Inflammatory macrophage treated with lipopolysaccharide for 4 hours (primary cell): Measurements from ENCODE around the gene ZDHHC11.
"Not testable (repeated sequence)": the region's sequence is repeated elsewhere in the genome, so short reads cannot be mapped to it uniquely, and the experiment has no call there.

Experiments used
- DNase-seq: peaks from one replicate; pipeline ENCODE4 v3.0.0-alpha.2; 2020

The ZDHHC11 gene

DNA sequence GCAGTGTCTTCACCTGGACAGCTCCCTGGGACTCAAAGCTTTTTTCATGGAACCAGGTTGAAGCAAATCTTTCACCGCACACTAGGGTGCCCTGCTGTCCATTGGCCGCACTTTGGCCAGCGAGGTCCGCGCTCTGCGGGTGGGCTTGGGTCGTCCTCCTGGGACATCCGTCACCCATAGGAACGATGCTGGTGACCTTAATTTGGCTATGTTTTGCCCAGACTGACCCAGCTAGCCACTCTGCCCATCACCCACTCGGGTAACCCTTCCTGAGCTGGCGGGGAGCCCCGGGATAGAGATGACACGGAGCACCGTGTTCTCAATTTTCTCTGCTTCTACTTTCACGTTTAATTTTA lies 92.1 kb downstream of the ZDHHC11 start:
- DNase-seq = no peak

DNA sequence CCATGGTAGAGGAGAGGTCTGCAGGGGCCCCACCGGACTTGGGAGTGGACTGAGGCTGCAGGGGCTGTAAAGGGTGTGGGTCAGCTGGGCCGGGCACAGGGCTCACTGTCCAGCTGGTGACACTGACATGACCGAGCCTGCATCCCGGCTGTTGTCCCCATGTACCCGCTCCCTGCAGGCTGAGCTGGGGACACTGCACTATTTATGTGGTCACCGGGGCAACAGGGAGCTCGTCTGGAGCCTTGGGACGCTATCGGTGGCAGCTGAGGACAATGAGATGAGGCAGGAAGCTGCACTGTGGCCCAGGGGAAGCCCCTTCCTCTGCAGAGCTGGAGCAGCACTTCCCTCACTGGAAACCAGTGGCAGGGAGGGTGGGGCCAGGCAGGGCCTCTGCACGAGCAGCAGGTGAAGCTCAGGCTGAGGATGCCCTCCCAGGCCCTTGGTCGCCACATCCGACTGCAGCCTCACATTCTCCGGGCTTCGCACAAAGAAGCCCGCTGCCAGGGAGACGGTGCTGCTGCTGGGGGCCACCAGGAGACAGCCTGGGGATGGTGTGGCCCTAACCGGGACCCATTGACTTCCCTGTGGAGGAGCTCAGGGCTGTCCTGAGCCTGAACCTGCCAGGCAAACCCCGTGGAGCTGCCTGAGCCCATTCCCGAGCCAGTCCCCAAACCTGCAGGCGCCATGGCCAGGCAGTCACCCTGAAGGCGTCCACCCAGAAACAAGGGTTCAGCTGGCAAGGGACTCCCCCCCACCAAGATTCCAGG lies 92.7 kb downstream of the ZDHHC11 start:
- DNase-seq = no peak

DNA sequence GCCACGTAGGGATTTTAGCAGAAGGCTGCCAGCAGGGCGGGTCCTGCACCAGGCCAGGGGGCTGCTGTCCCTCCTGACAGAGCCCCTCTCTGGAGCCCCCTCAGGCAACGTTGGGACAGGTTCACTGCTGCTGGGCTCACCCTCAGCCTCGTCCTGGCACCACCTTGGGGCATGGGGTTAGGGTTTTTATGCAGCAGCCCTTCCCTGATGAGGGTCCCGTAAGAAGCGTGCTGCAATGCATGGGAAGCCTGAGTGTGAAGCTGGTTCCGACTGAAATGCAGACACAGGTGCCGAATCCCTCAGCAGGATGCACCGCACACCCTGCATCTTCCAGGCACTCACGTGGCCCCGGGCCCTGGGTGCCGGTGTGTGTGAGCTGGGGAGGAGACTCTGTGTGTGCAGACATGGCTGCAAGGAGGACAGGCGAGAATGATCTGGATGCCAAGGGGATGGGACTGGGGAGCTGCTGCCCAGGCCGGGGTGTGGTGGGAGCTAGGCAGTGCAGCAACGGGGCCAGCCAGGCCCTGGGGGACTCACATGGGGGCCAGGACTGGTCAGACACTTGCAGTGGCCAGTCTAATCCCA lies 93.3 kb downstream of the ZDHHC11 start:
- no peak for DNase-seq

DNA sequence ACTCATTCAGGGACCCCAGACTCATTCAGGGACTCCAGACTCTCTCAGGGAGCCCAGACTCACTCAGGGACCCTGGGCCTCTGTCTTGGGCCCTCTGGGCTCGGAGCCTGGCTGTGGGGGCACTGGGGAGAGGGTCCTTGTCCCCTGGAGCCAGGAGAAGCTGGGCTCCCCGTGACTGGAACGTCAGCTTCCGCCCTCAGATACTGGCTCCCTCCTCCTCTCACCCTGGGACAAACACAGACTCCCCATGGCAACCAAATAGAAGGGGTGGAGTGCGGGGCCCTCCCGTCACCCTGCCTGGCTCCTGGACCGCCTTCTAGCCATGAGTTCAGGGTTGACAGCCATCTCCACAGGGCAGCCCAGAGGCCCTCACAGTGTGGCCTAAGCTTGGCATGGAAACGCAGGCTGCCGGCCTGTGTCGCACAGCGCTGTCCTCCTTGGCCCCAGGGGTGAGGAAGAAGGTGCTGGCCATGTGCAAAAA lies 93.9 kb downstream of the ZDHHC11 start:
- no peak for DNase-seq

DNA sequence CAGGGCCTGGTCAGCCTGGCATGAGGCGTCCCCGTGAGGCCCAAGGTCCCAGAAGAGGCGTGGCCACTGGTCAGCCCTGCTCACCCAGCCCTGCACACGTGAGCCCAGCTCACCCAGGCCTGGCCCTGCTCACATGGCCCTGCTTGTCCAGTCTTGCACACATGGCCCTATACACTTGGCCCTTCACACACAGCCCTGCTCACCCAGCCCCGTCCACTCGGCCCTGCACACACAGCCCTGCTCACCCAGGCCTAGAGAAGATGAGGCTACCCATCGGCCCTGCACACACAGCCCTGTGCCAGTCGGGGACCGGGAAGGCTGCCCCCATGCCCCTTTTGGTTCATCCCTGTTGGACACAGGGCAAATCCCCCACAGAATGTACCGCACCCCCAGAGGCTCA lies 94.6 kb downstream of the ZDHHC11 start:
- DNase-seq = no peak

DNA sequence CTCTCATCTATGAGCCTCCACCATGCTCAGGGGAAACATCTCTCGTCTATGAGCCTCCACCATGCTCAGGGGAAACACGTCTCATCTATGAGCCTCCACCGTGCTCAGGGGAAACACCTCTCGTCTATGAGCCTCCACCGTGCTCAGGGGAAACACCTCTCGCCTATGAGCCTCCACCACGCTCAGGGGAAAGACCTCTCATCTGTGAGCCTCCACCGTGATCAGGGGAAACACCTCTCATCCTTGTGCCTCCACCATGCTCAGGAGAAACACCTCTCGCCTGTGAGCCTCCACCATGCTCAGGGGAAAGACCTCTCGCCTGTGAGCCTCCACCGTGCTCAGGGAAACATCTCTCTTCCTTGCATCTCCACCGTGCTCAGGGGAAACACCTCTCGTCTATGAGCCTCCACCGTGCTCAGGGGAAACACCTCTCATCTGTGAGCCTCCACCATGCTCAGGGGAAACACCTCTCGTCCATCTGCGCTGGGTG lies 96.6 kb downstream of the ZDHHC11 start:
- DNase-seq = not testable (repeated sequence)

DNA sequence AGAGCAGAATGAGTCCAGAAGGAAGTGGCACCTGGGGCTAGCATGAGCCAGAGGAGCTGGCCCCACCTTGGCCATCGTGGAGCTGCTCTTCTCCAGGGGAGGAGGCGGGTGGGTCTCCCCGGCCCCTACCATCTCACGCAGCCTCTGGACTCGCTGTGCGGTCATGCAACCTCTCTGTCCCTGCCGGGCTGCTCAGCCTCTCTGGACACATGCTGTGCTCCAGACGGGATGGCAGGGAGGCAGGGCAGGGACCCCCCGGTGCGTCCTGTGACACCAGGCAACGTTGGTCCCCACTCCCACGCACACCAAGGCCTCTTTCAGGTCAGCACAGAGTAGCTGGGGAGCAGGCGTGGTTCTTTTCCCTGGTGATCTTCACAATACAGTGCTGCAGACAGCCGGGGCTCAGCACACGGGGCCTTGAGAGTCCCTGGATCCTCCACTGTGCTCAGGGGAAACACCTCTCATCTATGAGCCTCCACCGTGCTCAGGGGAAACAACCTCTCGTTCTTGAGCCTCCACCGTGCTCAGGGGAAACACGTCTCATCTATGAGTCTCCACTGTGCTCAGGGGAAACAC lies 97.1 kb downstream of the ZDHHC11 start:
- not testable (repeated sequence) for DNase-seq

DNA sequence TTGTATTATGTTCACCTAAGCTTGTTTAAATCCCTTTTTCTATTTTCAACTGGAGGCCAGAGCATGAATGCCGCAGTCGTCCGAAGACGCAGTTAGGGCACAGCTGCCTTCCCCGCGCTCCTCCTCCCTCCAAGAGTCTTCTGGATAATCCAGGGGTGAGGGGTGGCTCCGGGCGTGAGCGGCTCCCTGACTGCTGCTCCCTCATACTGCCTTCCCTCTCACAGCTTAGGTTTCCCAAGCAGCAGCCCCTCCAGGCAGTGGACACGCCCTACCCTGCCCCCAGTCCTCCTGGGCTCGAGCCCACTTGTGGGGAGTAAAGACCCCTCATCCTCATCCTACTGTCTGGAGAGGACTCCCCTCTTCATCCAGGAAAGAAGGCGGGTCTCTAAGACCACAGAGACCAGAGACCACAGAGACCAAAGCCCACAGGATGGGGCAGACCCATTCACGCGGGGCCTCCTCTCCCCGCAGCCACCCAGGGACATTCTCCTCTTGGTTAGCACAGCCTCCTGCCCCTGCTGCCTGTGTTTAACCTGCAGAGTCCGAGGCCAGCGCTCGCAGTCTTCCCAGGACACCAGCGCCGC lies 98.2 kb downstream of the ZDHHC11 start:
- not testable (repeated sequence) for DNase-seq

DNA sequence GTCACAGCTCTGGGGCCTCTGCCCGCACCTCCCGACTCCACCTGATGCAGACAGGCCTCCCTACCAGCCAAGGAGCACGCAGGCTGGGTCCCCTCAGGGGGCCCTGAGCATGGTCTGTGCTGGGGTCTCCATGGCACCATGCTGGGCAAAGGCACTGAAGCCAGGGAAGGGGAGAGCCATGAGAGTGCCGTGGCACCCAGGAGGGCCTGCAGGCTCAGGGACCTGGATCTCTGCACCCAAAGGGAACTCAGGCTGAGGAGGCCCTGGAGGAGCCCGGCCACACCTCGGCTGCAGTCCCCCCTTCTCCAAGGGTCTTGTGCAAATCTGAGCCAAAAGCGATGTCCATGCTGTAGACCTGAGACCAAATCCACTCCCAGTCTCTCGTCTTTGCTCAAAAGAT lies 98.8 kb downstream of the ZDHHC11 start:
- DNase-seq = not testable (repeated sequence)

DNA sequence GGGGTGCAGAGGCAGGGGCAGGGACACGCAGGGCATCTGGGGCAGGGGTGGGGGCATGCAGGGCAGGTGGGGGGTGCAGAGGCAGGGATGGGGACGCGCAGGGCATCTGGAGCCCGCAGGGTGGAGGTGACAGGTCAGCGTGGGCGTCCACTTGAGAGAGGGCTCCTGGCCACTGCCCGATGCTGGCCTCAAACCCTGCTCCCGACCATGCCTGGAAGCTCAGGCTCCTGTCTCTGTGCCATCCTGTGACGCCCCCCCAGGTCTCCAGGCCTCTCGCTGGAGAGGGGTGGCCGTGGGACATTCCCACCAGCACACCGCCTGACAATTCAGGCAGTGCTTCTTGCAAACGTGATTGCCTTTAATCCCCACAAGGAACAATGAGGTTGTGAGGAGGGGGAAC lies 99.3 kb downstream of the ZDHHC11 start:
- DNase-seq = no peak

DNA sequence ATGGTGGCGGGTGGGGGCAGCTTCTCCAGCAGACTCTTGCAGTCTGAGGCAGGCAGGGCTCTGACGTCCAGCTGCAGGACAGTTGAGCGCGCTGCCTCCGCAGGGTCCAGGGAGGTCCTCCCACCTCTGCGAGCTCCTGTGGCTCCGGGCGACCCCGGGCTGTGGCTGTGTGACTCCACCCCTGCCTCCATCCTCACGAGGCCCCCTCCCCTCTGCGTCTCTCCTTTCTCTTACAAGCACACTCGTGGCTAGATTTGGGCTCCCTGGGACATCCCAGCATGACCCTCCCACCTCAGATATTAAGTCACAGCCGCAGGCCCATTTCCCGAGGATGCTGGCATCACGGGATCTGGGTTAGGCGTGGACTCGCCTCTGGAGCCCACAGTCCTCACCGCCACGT lies 100.6 kb downstream of the ZDHHC11 start:
- not testable (repeated sequence) for DNase-seq

DNA sequence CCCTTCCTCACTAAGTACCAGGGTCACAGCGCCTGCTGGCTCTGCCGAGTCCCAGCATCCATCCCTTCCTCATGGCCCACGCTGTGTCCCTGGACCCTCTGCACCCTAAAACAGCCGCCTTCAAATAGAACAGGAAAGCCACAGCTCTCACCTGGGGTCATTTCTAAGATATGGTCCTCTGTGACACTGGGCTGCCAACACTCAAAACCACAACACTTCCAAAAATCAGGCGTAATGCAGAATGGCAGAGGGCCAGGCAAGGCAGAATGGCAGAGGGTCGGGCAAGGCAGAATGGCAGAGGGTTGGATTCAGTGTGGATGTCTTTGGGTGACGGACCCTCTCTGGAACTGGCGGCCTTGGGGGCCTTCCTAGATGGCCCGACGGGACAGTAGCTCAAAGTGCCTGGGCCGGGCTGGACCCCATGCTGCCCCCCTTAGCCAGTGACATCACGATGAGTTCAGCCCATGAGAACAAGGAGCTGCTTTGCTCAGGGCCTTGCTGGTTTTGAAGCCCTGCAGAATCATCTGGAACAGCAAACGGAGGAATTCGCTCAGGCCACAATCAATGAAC lies 101.6 kb downstream of the ZDHHC11 start:
- no peak for DNase-seq

DNA sequence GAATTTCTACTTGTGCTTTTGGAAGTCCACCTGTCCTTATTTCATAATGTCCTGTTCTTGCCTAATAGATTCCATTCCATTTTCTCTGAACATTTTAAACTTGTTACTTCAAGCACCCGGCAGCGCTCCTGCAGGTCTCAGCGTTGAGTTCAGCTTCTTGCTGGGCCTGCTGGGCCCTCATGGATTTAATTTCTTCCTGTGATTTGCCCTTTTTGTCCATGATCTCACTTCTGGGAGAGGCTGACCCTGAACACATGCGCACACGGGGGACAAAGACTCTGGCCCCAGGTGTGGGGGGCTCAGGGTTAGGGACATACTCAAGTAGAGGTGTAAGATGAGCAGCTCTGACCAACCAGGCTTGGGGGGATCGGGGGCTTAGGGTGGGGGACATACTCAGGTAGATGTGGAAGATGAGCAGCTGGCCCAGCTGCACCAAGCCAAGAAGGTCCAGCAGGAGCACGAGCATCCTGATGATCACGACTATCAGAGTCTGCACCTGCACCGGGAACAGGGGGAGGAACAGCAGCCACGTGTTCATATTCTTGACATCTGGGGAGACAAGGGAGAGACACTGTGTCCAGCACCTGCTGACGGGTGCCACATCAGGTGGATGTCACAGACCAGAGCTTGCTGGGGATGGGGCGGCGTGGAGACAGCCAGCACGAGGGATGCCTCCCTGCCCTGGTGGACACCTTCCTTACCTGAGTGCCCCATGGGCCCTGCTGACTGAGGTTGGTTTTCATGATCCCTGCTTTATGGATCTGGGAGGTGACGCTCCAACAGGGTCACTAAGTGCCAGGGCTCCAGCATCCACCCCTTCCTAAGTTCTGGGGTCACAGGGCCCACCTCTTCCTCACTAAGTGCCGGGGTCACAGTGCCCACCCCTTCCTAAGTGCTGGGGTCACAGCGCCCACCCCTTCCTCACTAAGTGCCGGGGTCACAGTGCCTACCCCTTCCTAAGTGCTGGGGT lies 102.5 kb downstream of the ZDHHC11 start:
- not testable (repeated sequence) for DNase-seq

DNA sequence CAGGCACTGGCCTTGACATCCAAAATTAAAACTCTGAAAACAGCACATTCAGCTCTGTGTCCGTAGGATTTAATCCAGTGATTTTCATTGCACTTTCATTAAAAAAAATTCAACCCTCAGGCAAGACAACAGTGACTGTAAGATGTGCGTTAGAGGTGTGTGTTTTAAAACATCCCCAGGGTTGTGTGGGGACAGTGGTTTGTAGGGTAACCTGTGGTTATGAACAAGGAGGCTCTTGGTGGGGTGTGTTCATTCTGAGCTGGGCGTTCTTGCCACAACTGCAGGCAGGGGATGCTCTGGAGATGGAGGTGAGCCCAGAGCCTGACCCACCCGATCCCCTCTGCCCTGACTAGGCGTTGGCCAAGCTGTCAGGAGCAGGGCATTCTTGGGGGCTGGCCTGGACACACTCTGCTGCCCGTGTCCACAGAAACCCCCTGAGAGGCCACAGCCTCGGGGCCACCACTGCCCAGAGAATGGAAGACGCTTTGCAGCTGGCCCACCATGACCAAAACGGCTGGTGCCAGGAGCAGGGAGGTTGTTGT lies 103.4 kb downstream of the ZDHHC11 start:
- DNase-seq = not testable (repeated sequence)

DNA sequence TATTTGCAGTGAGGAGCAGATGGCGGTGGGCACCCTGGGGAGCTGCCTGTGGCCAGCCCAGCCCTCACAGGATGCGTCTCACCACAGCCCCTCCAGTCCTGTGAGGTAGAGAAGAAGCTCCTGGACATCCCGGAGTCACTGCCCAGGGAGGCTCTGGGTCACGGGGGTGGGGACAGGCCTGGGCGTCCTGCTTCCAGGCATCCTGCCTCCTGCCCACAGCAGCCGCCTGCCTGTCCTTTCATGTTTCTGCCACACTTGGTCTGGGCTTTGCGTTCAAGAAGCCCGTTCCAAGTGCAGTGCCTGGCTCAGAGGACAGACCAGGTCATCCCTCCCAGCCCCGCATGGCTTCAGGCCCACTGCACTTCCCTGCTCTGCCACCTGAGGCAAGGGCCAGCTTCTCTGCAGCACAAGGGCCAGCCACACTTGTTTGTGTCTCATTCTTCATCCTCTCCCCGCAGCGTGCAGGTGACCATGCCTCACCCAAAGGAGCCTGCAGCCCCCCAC lies 104.5 kb downstream of the ZDHHC11 start:
- DNase-seq = no peak
